ENCODE measurements around the gene KIF3B. TPM values are rescaled to one million over a fixed set of nuclear protein-coding genes. Genes with fewer than 3 reads are reported as not detected.

The KIF3B gene
- total and polyA plus RNA-seq, 2 of the 13 experiments (the other 11 are each of a cell fraction or from before 2014, with no cell fraction given): 23.6 to 28.8 TPM

DNA sequence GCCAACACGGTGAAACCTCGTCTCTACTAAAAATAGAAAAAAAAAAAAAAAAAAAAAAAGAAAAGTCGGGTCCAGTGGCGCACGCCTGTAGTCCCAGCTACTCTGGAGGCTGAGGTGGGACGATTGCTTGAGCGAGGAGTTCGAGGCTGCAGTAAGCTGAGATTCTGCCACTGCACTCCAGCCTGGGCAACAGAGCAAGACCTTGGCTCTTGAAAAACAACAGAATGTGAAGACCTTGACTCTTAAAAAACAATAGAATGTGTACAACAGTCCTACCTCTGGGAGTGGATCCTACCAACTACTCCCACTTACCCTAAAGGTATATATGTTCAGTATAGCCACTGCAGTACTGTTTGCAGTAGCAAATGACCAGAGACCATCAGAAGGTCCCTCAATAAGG, 15.1 kb downstream of the KIF3B start (continued):
- TF ChIP-seq, protein P1, sequence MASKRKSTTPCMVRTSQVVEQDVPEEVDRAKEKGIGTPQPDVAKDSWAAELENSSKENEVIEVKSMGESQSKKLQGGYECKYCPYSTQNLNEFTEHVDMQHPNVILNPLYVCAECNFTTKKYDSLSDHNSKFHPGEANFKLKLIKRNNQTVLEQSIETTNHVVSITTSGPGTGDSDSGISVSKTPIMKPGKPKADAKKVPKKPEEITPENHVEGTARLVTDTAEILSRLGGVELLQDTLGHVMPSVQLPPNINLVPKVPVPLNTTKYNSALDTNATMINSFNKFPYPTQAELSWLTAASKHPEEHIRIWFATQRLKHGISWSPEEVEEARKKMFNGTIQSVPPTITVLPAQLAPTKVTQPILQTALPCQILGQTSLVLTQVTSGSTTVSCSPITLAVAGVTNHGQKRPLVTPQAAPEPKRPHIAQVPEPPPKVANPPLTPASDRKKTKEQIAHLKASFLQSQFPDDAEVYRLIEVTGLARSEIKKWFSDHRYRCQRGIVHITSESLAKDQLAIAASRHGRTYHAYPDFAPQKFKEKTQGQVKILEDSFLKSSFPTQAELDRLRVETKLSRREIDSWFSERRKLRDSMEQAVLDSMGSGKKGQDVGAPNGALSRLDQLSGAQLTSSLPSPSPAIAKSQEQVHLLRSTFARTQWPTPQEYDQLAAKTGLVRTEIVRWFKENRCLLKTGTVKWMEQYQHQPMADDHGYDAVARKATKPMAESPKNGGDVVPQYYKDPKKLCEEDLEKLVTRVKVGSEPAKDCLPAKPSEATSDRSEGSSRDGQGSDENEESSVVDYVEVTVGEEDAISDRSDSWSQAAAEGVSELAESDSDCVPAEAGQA (IDR thresholded peaks at IDR 0.05; ENCODE audit: low read depth): no peak
- TF ChIP-seq, protein P1 (CRISPR knock-in tag; IDR thresholded peaks at IDR 0.05; ENCODE audit: borderline replicate concordance): no peak
- TF ChIP-seq, protein P2, sequence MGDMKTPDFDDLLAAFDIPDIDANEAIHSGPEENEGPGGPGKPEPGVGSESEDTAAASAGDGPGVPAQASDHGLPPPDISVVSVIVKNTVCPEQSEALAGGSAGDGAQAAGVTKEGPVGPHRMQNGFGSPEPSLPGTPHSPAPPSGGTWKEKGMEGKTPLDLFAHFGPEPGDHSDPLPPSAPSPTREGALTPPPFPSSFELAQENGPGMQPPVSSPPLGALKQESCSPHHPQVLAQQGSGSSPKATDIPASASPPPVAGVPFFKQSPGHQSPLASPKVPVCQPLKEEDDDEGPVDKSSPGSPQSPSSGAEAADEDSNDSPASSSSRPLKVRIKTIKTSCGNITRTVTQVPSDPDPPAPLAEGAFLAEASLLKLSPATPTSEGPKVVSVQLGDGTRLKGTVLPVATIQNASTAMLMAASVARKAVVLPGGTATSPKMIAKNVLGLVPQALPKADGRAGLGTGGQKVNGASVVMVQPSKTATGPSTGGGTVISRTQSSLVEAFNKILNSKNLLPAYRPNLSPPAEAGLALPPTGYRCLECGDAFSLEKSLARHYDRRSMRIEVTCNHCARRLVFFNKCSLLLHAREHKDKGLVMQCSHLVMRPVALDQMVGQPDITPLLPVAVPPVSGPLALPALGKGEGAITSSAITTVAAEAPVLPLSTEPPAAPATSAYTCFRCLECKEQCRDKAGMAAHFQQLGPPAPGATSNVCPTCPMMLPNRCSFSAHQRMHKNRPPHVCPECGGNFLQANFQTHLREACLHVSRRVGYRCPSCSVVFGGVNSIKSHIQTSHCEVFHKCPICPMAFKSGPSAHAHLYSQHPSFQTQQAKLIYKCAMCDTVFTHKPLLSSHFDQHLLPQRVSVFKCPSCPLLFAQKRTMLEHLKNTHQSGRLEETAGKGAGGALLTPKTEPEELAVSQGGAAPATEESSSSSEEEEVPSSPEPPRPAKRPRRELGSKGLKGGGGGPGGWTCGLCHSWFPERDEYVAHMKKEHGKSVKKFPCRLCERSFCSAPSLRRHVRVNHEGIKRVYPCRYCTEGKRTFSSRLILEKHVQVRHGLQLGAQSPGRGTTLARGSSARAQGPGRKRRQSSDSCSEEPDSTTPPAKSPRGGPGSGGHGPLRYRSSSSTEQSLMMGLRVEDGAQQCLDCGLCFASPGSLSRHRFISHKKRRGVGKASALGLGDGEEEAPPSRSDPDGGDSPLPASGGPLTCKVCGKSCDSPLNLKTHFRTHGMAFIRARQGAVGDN (CRISPR knock-in tag; IDR thresholded peaks at IDR 0.05): peak; percentile 27; the same call in 1 of the 2 replicates
- TF ChIP-seq TCF7L2 (IDR thresholded peaks at IDR 0.05; ENCODE audit: low read depth, low read length) (no peak), FOXK2 (IDR thresholded peaks at IDR 0.05) (no peak), ZNF121 (CRISPR knock-in tag; IDR thresholded peaks at IDR 0.05) (peak; percentile 80), STAT5B (CRISPR knock-in tag; IDR thresholded peaks at IDR 0.05) (no peak), ZNF605 (CRISPR knock-in tag; IDR thresholded peaks at IDR 0.05) (peak; percentile 19; the same call in 1 of the 2 replicates), ZNF556 (CRISPR knock-in tag; IDR thresholded peaks at IDR 0.05; ENCODE audit: borderline replicate concordance) (0 out of 2 replicates have a peak, but pooled peaks have one; percentile 47), SOX13 (IDR thresholded peaks at IDR 0.05) (no peak), SOX13 (CRISPR knock-in tag; conservative IDR thresholded peaks at IDR 0.05 in 1 of 2, IDR thresholded peaks at IDR 0.05 in 1 of 2) (peak in 1 of 2 experiments; percentile 76; a peak in 2 of 4 replicates), ZMYM3 (CRISPR knock-in tag; IDR thresholded peaks at IDR 0.05) (0 out of 2 replicates have a peak, but pooled peaks have one; percentile 11), ETV5 (CRISPR knock-in tag; IDR thresholded peaks at IDR 0.05; ENCODE audit: borderline replicate concordance) (no peak), ZNF20 (CRISPR knock-in tag; IDR thresholded peaks at IDR 0.05) (no peak), ZNF337 (CRISPR knock-in tag; IDR thresholded peaks at IDR 0.05; ENCODE audit: borderline replicate concordance, low read depth) (0 out of 2 replicates have a peak, but pooled peaks have one; percentile 33), ZNF772 (CRISPR knock-in tag; IDR thresholded peaks at IDR 0.05) (no peak)
- TF ChIP-seq, protein P3, sequence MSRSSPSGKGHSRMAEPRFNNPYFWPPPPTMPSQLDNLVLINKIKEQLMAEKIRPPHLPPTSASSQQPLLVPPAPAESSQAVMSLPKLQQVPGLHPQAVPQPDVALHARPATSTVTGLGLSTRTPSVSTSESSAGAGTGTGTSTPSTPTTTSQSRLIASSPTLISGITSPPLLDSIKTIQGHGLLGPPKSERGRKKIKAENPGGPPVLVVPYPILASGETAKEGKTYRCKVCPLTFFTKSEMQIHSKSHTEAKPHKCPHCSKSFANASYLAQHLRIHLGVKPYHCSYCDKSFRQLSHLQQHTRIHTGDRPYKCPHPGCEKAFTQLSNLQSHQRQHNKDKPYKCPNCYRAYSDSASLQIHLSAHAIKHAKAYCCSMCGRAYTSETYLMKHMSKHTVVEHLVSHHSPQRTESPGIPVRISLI (CRISPR knock-in tag; IDR thresholded peaks at IDR 0.05; ENCODE audit: borderline replicate concordance): 0 out of 2 replicates have a peak, but pooled peaks have one; percentile 35
